GM21576 (cell line): Measurements from ENCODE around the gene RABGGTB.
"Not testable (repeated sequence)": the region's sequence is repeated elsewhere in the genome, so short reads cannot be mapped to it uniquely, and the experiment has no call there.

ENCODE experiments used
- ATAC-seq: cut with Tn5 transposase; IDR thresholded peaks from one replicate; pipeline ENCODE4 v1.9.1; 2021; ENCODE audit warnings: mild to moderate bottlenecking, moderate library complexity; ENCODE audit not compliant: unreplicated experiment

The RABGGTB gene

DNA sequence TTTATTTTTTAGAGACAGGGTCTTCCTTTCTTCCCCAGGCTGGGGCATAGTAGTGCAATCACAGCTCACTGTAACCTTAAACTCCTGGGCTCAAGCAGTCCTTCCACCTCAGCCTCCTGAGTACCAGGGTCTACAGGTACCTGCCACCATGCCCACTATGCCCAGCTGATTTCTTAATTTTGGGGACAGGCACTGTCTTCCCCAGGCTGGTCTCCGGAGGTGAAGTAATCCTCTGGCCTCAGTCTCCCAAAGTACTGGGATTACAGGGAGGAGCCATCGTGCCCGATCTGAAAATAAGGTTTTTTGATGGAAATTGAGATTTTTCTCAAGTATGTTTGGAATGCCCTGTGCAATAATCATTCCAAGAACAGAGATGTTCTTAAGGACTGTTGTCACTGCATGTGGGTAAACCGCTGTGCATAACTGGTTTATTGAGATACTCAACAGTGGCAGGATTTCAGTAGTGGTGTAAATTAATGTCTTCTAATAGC lies 9.7 kb downstream of the RABGGTB start:
- no peak for ATAC-seq

DNA sequence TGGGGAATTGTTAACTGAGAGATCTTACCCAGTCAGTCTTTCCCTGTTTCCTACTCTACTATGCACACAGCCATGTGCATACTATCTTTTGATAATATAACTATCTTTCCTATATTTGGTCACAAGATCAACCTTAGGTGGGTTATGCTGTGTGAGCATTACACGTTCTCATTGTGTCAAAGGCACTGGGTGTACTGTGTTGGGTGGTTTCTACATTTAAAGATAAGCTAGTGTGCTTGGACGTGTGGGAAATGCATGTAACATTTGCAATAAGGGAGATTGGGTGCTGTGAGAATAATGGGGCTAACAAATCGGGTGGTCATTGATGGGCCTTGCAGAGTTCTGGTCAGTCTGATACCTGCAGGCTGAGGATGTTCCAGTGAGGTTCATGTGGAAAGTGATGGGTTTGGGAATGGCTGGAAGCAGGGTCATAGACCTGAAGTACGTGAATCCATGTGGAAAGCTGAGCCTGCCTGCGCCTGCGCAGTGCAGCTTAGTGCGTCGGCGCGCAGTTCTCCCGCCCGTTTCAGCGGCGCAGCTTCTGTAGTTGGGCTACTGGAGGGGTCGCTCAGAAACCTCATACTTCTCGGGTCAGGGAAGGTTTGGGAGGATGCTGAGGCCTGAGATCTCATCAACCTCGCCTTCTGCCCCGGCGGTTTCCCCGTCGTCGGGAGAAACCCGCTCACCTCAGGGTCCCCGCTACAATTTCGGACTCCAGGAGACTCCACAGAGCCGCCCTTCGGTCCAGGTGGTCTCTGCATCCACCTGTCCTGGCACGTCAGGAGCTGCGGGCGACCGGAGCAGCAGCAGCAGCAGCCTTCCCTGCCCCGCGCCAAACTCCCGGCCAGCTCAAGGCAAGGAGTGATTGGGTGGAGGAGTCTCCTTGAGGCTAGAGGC lies 10.6 kb downstream of the RABGGTB start, which contains the start of gene MSH4:
Gene MSH4 (plus strand): TSS at position 507 of the 897 bp plus-strand sequence. CDS start 104 bp downstream, at position 611.
- ATAC-seq, result no peak

DNA sequence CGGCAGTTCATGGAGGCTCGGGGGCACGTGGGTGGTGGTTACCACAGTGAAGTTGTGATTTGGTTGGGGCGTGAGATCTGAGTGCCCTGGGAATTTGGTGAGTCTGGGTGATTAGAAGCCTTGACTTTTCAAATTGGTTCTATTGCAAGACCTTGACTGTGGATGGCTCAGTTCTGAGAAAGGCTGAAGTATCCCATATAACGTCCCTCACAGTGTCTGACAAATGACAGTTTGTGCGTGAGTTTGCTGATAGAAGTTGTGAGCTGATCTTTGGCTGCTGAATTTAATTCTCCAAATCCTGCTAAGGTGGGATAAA lies 11.2 kb downstream of the RABGGTB start:
- no peak for ATAC-seq

DNA sequence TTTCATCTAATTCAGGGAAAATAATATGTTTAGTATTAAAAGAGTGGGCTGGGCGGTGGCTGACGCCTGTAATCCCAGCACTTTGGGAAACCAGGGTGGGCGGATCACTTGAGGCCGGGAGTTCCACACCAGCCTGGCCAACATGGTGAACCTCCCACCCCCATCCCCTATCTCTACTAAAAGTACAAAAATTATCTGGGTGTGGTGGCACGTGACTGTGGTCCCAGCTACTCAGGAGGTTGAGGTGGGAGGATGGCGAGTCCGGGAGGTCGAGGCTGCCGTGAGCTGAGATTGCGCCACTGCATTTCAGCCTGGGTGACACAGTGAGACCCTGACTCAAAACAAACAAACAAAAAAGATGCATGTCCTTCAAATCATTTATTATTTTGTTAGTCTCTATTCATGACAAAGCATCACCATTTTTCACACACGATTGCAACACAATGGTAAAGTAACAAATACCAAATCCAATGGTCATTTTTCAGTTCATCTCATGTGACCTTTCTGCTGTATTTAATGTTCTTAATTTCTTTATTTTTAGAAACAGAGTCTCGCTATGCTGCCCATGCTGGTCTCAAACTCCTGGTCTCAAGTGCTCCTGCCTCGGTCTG lies 11.7 kb downstream of the RABGGTB start:
- ATAC-seq, result no peak

DNA sequence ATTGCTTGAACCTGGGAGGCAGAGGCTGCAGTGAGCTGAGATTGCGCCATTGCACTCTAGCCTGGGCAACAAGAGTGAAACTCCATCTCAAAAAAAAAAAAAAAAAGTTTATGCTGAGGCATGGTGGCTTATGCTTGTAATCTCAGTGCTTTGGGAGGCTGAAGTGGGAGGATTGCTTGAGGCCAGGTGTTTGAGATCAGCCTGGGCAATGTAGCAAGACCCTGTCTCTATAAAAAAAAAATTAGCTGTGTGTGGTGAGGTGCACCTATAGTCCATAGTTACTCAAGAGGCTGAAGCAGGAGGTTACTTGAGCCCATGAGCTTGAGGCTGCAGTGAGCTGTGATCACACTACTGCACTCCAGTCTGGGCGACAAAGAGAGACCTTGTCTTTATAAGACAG lies 15.4 kb downstream of the RABGGTB start:
- ATAC-seq, result not testable (repeated sequence)

DNA sequence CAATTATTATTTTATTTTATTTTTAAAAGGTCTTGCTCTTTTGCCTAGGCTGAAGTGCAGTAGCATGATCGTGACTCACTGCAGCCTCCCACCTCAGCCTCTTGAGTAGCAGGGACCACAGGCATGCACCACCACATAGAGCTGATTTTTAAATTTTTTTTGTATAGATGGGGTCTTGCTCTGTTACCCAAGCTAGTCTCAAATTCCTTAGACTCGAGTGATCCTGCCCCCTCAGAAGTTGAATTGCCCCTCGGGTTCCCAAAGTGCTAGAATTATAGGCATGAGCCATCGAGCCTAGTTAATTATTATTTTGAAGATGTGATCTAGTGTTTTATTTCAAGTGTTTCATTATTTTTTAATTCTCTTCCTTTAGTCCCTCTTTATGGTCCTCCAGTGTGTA lies 22.9 kb downstream of the RABGGTB start:
- ATAC-seq, result no peak

DNA sequence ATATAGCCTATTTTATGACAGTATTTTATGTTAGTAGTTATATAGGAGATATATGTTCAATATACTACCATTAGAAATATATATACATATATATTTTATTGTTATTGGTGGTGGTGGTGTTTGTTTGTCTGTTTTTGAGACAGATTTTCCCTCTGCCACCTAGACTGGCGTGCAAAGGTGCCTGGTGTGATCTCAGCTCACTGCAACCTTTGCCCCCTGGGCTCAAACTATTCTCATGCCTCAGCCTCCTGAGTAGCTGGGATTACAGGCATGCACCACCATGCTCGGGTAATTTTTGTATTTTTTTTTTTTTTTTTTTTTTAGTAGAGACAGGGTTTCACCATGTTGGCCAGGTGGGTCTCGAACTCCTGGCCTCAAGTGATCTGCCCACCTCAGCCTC lies 24.1 kb downstream of the RABGGTB start:
- not testable (repeated sequence) for ATAC-seq

DNA sequence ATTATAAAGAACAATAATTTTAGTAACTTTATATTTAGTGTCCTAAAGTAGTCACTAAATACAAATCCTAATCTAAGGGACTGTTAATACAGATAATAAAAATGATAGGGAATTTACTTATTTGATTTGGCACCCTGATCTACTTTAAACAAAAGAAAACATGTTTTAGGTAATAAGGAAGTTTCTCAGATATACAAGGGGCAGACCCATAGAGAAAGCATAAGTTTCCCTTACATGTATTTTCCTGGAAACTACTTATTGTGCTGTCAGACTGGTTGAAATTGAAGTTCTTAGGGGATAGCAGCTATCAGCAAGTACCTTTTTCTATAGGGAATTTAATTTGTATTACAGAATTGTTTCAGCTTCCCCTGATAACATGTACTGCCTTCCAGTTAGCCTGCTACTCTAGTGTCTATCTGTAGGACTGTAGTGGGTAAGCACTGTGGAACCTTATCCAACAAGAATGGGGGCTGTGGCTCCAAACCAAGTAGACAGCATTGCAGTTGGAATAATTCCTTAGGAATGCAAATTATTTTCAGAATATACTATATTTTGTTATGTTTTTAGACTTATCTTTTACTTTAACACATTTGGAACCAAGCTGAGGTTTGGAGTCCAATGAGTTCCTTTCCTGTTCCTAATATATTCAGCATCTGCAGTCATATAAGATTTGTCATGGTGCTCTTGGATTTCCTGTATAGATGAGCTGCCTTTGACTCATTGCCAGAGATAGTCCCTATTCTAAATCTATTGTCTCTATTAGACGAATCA lies 25.3 kb downstream of the RABGGTB start:
- ATAC-seq, result no peak

DNA sequence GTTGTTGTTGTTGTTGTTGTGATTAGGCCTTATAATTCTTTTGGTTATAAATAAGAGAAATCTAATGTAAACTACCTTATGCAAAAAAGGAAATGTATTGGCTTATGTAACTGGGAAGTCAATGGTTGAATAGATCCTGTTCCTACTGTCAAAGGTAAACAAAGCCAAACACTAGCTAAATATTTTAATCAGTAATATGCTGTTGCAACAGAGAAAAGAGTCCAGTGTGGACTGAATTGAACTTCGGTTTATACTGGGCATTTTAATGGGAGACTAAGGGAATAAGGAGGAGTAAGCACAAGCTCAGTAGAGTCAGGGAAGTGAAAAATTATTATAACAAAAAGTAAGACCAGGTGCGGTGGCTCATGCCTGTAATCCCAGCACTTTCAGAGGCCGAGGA lies 26.0 kb downstream of the RABGGTB start:
- ATAC-seq, result no peak

DNA sequence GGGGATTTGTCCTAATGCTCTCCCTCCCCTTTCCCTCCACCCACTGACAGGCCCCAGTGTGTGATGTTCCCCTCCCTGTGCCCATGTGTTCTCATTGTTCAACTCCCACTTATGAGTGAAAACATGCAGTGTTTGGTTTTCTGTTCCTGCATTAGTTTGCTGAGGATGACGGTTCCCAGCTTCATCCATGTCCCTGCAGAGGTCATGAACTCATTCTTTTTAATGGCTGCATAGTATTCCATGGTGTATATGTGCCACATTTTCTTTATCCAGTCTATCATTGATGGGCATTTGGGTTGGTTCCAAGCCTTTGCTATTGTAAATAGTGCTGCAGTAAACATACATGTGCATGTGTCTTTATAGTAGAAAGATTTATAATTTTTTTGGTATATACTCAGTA lies 37.5 kb downstream of the RABGGTB start:
- ATAC-seq, result not testable (repeated sequence)

DNA sequence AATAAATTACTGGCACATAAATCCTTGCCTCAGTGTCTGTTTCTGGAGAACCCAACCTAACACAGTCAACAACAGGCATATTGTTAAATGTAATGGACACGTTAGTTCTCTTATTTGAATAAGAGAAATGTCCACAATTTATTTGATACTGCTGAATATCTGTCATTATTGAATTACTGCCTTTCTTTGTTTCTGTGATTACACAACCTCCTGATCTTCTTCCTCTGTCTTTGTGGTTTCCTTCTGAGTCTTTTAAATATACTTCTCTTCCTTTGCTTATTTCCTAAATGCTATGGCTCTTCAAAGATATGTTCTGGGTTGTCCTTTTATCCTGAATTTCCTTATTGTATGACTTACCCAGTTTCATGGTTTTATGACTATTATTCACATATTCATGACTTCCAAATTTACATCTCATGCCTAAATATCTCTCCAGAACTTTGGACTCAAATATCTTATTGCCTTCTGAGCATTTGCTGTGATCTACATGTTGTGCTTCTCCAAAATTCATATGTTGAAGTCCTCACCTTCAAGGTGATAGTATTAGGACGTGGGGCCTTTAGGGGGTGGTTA lies 50.6 kb downstream of the RABGGTB start:
- ATAC-seq, result no peak

DNA sequence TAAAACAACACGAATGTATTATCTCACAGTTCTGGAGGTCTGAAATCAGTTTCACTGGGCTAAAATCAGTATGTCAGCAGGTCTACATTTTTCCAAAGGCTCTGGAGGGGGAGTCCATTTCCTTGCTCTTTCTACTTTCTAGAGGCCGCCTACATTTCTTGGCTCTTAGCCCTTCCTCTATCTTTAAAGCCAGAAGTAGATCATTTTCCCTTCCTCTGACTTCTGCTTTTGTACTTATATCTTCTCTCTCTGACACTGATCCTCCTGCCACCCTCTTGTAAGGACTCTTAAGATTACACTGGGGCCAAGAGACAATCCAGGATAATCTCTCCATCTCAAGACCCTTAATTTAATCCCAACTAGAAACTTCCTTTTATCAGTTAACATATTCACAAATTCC lies 52.0 kb downstream of the RABGGTB start:
- no peak for ATAC-seq

DNA sequence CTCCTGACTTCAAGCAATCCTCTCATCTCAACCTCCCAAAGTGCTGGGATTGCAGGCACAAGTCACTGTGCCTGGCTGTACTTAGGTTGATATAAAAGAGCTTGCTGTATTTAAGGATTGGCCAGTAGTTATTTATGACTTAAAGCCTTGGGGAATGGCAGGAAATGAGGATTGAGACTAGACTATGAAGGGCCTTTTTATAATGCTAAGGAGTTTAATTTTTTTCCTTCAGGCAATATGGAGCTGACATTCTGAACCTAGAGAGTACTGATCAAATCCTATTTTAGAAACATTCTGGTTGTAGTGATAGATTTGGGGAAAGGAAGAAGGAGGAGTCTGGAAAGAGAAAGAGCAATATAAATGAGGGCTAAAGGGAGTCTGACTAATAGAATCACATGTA lies 55.4 kb downstream of the RABGGTB start:
- no peak for ATAC-seq
